ENCODE measurements around the gene LUZP4.
"Not testable (repeated sequence)": the region's sequence is repeated elsewhere in the genome, so short reads cannot be mapped to it uniquely, and the experiment has no call there.

Gene LUZP4

DNA sequence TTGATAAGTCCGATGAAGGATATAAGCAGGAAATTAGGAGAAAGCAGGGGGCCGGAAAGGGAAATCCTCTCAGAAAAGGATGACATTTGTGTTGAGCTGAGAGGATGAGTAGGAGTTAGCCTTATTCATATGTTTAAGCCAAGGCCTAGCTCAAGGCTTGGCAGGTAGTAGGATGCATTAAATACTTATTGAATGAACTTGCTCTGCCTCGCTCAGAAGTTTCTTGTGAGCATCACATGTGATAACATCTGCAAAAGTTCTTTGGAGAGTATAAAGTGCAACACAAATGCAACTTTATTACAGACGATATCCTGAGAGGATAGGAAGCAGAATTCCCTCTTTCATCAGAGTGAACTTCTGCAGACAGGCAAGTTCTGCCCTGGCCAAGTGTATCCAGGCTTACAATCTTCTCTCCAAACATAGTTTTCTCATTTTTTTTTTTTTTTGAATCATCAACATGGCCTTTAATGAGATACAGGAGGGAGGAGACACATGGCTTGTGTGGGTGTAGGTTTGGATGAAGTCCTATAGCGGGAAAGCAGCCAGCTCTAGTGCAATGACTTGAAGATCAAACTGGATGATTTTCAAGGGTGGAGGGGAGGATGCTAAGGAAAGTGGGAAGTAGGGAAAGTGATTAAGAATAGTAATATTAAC lies 48.1 kb downstream of the LUZP4 start:
- no peak for DNase-seq

DNA sequence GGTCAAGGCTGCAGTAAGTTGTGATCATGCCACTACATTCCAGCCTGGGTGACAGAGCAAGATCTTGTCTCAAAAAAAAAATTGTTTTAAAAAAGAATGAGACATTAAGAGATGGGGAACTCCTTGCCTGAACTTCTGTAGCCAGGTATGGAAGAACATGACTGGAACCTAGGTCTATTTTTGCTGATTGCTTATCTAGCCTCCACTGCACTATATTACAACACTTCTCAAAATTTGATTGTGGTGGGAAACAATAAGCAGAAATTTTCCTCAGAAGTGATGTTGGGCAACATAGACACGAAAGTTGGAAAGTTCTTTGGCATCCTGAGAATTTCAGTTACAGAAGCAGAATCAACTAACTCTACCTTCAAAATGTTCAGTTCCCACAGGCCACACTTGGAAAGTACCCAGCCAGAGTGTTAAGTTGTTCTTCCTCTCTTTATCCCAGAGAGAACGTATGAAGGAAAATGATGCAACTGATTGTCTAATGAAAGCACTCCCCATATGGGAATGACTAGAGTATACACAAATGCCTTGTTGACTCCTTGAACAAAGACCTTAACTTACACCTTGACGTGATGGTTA lies 50.0 kb downstream of the LUZP4 start:
- DNase-seq, result no peak

DNA sequence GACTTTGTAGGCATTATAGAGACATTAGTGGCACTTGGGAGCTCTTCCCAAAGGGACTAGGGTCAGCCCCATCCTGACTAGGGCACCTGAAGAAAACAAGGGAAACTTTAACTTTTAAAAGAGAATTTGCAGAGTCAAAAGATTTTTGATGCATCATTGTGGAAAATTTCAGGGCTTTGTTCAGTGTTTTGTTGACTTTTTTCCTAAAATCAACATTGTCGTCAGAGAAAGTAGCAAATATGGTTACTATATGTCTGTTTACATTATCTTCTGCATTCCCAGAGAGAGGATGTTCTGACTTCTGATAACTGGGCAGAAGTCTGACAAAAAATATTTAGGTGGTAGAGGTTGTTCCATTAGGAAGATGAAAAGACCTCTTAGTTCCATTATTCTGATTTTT lies 51.9 kb downstream of the LUZP4 start:
- no peak for DNase-seq

DNA sequence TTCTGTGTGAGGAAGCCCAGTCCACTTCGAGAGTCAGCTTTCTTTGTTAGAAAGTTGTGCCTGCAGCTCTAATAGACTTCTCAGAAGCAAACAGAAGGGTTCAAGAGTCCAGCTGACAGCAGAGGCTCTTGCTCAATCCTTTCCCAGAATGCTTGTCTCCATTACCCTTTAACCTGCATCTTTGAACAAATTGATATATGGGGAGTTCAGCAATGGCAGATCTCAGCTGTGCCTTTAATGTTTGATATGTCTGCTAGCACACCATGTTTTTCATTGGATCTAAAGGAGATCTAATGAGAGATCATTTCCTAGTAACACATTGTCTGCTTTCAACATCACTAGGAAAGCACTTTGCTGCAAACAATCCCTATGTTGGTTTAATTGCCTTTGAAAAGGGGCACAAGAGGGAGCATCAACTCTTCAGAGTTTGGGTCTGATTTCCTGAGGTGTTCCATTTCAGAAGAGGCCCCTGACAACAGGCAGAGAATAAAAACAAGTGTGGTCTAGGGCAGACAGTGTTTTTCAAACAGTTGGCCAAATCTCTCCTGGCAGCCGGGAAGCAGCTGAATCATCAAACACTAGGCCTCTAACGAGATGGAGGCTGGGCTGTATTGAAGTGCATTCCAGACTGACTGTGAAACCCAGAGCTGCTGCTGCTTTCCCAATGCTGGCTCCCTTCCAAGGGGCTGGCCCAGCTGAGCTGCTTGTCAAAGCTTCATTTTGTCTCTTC lies 55.5 kb downstream of the LUZP4 start:
- DNase-seq, result no peak

DNA sequence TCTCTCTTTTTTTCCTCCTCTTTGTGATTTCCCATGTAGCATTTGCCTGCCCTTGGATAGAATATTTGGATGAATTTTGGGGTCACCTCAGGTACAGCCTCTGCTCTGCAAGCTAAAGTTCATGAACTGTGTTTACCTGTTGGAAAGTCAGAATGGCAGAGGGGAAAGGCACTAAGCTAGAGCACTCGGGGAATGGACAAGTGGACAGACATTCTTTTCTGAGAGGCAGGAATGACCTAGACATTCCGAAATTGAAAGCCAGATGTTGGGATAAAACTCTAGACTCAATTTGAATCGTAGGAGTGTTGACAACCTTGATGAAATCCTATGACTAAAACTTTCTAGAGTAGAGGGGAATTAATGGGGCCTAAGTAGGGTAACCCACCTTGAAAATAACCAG lies 56.1 kb downstream of the LUZP4 start:
- DNase-seq, result no peak

DNA sequence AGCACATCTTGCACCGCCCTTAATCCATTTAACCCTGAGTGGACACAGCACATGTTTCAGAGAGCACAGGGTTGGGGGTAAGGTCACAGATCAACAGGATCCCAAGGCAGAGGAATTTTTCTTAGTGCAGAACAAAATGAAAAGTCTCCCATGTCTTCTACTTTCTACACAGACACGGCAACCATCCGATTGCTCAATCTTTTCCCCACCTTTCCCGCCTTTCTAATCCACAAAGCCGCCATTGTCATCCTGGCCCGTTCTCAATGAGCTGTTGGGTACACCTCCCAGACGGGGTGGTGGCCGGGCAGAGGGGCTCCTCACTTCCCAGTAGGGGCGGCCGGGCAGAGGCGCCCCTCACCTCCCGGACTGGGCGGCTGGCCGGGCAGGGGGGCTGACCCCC lies 57.2 kb downstream of the LUZP4 start:
- DNase-seq, result not testable (repeated sequence)

DNA sequence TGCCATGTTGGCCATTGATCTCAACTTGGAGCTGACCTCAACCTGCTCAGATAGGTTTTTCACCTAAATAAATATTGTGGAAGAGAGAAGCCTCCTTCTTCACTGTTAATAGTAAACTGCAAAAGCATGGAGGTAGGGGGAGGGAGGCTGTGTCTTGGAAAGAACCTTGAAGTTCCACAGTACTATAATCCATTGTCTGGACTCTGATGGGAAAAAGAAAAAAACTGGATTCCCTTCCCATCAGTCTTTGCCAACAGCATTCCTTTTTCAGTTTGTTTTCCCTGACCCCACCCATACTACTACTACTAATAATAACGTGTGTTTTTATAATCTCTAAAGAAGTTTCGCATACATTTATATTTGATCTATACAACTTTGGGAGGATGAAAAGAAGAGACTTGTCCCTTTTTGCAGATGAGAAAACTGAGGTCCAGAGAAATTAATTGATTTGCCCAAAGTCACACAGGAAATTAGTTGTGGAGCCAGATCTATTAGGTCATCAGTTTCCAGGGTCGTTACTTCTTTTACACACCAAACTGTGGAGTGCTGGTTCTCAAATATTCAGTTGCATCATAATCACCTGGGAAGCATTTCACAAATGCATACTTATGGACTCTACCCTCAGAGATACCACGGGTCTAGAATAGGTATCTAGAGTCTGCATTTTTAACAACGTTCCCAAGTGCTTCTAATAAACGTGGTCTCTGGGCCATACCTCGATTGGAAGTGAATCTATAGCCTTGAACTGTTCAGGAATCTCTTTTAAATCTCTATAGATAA lies 59.1 kb downstream of the LUZP4 start:
- DNase-seq, result no peak

DNA sequence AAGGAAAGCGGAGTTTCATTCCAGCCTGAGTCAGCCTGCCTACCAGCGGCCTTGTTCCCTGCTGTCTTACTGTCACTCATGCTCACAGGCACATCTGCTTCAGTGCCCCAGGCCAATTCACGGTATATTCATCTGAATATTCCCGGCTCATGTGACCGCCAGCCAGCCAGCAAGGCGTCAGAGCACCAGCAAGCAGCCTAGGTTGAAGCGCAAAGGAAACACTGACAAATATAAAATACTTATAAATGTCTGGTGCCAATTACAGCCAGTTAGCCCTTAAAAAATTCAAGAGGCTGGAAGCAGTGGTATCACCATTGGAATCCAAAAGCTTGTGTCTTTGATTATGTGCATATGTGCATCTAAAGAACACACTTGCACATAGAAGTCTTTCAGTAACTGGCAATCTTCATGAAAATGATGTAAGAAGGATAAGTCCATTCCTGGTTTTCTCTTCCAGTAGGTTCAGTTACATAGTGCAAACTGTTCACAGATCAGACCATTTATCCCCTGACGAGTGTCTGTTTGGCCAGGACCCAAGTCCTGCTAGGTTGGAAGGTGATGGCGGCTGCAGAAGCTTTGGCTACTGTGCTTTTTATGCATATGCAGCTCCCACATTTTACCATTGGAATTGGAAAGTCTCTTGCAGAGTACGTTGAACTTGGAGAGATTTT lies 61.3 kb downstream of the LUZP4 start:
- no peak for DNase-seq

DNA sequence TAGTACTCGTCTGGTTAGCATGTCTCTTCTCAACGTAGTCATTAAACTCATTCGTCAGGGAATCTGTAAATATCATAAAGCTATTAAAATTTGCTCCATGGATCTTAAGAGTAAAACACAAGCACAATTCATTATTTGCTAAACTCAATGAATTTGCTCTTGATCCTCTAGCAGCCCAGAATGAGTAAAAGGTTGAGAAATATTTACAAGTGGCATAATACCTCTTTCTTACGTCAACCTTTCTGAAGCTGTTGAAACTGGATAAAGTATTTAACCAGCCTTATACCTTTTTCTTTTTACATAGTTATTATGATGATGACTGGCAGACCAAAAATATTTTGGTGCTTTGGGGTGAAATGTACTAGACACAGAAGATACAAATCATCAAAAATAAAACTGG lies 66.9 kb downstream of the LUZP4 start:
- no peak for DNase-seq

All from stimulated activated CD4-positive, alpha-beta T cell treated with anti-CD3 and anti-CD28 coated beads, Interleukin-2, amount 100 ng/mL, for 24 hours (primary cell).